Upper lobe of right lung (tissue), 1 donor: ENCODE data around the gene HS6ST3. TPM values are rescaled to one million over a fixed set of nuclear protein-coding genes. Genes with fewer than 3 reads are reported as not detected.

Experiments used
- ATAC-seq: fragments of 200-7000 bp; cut with Tn5 transposase; one replicate; pipeline ENCODE4 v1.9.1; 2020; ENCODE audit warnings: mild to moderate bottlenecking, moderate library complexity
- DNase-seq: peaks from one replicate; pipeline ENCODE4 v3.0.0-alpha.2; 2020
- H3K27ac ChIP-seq: fragments of 200-600 bp; one replicate; pipeline ENCODE4 v1.8.0; 2022
- H3K27me3 ChIP-seq: fragments of 200-600 bp; one replicate; pipeline ENCODE4 v1.8.0; 2022; ENCODE audit warnings: mild to moderate bottlenecking
- H3K36me3 ChIP-seq: fragments of 200-600 bp; one replicate; pipeline ENCODE4 v1.8.0; 2022
- H3K4me1 ChIP-seq: fragments of 200-600 bp; one replicate; pipeline ENCODE4 v1.8.0; 2022
- H3K4me3 ChIP-seq: fragments of 200-600 bp; one replicate; pipeline ENCODE4 v1.8.0; 2022; ENCODE audit warnings: mild to moderate bottlenecking
- H3K9me3 ChIP-seq: fragments of 200-600 bp; one replicate; pipeline ENCODE4 v1.8.0; 2022
- CTCF ChIP-seq: fragments of 200-600 bp; IDR thresholded peaks from one replicate; pipeline ENCODE4 v1.8.0; 2022; ENCODE audit warnings: antibody characterized with exemption
- intact Hi-C: fragments of 100-400 bp; cut with DNase I; formaldehyde crosslinking; loops from one replicate; pipeline ENCODE4 v1.11.0; 2022
- total RNA-seq: library from RNA; stranded (reverse); fragmentation: NEBNext Ultra II Directional; extraction: Animal tissue kit (Norgen Biotek cat#: 25700); gene quantifications from one replicate; pipeline ENCODE4 v1.2.1, GENCODE V29; 2021
- donor health status: DM: no; HTN: yes; CAD: no; lungs with severe emphysema.

HS6ST3 gene
- total RNA-seq, 1 donor from 2014 or later = not detected

GRCh38 chr13:96428911-96429310, 339.0 kb downstream of the HS6ST3 start:
- ATAC-seq (no peak), DNase-seq (no peak)

DNA sequence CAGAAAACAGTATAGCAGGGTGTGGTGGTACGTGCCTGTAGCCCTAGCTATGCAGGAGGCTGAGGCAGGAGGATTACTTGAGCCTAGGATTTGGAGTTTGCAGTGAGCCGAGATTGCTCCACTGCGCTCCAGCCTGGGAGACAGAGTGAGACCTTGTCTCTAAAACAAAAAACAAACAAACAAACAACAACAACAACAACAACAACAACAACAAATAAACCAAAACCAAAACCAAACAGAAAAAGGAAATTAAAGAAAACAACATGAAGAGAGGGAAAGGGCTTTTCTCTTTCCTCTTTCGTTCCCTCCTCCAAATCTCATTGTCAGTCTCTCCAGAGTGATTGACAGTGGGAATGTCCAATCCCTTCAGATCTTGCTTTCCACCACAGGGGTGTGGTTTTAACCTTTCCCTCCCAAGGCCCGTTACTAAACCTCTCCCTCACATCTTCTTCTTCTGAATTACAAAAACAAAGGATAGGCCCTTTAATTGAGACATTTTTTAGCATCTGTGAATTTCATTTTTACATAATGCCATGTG, 341.2 kb downstream of the HS6ST3 start:
- H3K9me3 ChIP-seq = no peaks in the 10 kb centered on the region
- no peaks in the 10 kb centered on the region for H3K4me1 ChIP-seq
- no peaks in the 10 kb centered on the region for H3K27me3 ChIP-seq
- DNase-seq (no peak), ATAC-seq (no peak)
- no peak overlapping the region for H3K27ac ChIP-seq
- no peaks in the 10 kb centered on the region for H3K36me3 ChIP-seq
- TF ChIP-seq CTCF = no peak
- intact Hi-C loops = no loop called here
- no peak overlapping the region for H3K4me3 ChIP-seq

More at GRCh38 chr13:96428911-96429310, 339.0 kb downstream of the HS6ST3 start:
- no peaks in the 10 kb centered on the region for H3K36me3 ChIP-seq
- intact Hi-C loops = no loop called here
- H3K4me1 ChIP-seq = no peaks in the 10 kb centered on the region
- no peaks in the 10 kb centered on the region for H3K27me3 ChIP-seq
- TF ChIP-seq CTCF = no peak
- no peak overlapping the region for H3K4me3 ChIP-seq
- H3K9me3 ChIP-seq = no peaks in the 10 kb centered on the region
- H3K27ac ChIP-seq = no peak overlapping the region

DNA sequence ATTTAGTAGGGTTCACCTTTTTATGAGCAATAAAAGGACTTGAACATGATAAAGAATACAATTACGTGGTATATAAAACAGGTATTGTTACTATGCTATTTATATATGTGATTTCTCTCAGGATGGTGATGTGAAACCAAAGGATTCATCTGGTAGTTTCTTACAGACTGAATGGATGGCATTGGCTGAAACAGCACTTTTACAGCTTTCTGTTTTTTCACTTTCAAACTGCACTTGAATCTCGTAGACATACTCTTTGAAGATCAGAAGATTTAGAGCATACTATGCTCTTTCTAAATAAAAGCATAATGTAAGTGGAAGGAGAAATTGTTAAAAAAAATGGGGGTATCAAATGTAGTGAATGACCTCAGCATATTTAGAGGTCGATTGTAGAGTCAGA, 354.8 kb downstream of the HS6ST3 start:
- ATAC-seq = no peak
- H3K4me1 ChIP-seq = no peaks in the 10 kb centered on the region
- no peak overlapping the region for H3K27ac ChIP-seq
- H3K27me3 ChIP-seq = no peaks in the 10 kb centered on the region
- no peaks in the 10 kb centered on the region for H3K9me3 ChIP-seq
- no peaks in the 10 kb centered on the region for H3K36me3 ChIP-seq
- no peak for TF ChIP-seq CTCF
- no peak for DNase-seq
- no peak overlapping the region for H3K4me3 ChIP-seq
- intact Hi-C loops = no loop called here

DNA sequence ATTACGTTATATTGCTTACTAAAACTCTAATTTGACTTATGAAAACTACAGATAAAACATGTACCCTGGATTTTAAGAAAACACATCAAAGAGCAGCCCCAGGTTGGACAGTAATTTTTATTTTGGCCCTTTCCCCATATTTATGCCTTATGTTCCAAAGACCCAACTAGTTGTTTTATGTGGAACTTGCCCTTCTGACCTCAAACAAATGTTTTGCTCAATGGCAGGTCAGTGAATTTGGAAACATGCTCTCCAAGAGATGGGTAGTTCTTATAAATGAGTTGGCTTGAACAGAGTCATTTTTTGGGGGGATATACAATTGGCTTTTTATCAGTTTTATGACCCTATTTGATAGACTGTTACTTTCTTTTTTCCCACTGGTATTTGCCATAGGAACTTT, 360.0 kb downstream of the HS6ST3 start:
- H3K27me3 ChIP-seq = no peaks in the 10 kb centered on the region
- H3K36me3 ChIP-seq = no peaks in the 10 kb centered on the region
- no peak overlapping the region for H3K27ac ChIP-seq
- DNase-seq (no peak), ATAC-seq (no peak)
- no peaks in the 10 kb centered on the region for H3K9me3 ChIP-seq
- intact Hi-C loops = no loop called here
- H3K4me1 ChIP-seq = no peaks in the 10 kb centered on the region
- TF ChIP-seq CTCF = no peak
- no peak overlapping the region for H3K4me3 ChIP-seq

DNA sequence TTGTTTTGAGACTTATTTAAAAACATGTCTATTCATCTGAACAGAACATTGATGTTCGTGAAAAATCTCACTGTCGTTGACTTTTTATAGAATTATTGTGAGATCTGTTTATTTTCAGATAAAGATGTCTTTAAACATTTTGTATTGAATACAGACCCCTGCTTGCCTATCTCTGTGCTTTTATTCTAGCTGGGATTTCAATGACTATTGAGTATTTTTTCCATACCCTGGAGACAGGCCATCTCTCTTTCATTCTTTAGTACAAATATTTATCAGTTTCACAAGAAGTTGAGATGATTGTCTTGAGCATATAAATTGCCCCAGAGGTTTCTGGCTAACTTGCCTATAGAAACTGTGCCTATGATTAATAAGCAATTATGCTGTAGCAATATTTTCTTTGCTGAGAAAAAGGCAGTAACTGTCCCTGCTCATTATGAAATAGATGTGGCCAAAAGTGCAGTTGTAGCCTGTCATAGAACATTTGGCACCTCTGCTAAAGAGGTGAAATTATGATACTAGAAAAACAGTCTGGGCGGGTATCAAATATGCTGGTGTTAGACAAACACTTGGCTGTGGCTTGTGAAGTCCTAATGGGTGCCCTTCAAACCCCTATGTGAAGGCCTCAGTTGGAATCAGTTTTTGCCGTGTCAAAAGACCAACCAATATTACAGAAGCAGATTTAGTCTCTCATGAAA, 360.6 kb downstream of the HS6ST3 start:
- TF ChIP-seq CTCF = no peak
- no peak for DNase-seq
- no peak for ATAC-seq
- intact Hi-C loops = no loop called here
- H3K27me3 ChIP-seq = no peaks in the 10 kb centered on the region
- H3K27ac ChIP-seq = no peak overlapping the region
- H3K36me3 ChIP-seq = no peaks in the 10 kb centered on the region
- no peaks in the 10 kb centered on the region for H3K4me1 ChIP-seq
- no peaks in the 10 kb centered on the region for H3K9me3 ChIP-seq
- no peak overlapping the region for H3K4me3 ChIP-seq

DNA sequence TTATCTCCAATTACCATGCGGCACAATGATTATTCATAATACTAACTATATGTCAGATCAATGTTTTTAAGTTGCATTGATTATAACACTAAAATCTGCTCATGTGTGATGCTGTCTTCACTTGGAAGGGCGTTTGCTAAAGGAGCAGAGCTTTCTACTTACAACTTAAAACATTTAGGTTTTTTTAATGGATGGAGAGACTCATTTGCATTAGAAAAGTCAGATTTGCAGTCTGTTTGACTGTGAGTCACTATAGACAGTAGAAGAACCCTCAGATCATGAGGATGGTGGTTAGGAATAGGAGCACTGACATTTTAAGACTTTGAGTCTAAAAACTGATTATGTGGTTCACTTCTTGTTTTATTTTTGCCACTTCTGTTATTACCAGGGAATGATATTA, 364.6 kb downstream of the HS6ST3 start:
- no peak for ATAC-seq
- no peak overlapping the region for H3K27ac ChIP-seq
- no peaks in the 10 kb centered on the region for H3K27me3 ChIP-seq
- DNase-seq = no peak
- H3K4me3 ChIP-seq = no peak overlapping the region
- no peak for TF ChIP-seq CTCF
- no peaks in the 10 kb centered on the region for H3K36me3 ChIP-seq
- no peaks in the 10 kb centered on the region for H3K4me1 ChIP-seq
- H3K9me3 ChIP-seq = no peaks in the 10 kb centered on the region
- intact Hi-C loops = no loop called here
